OCI-LY1 (cell line): ENCODE results near the gene PLTP.

Experiments used
- EZH2 ChIP-seq: fragments of 200-600 bp; sonication (generic), shearing (Covaris generic); IDR thresholded peaks from 2 replicates; pipeline ENCODE4 v1.8.0; 2017; ENCODE audit warnings: borderline replicate concordance, mixed run types, mild to moderate bottlenecking, antibody characterized with exemption, low read length, moderate library complexity, mixed read lengths
- TF ChIP-seq, protein P1 (sequence below): fragments of 200-600 bp; sonication (generic), shearing (Covaris generic); IDR thresholded peaks from 2 replicates; pipeline ENCODE4 v1.5.1; 2017; ENCODE audit warnings: mild to moderate bottlenecking, antibody characterized with exemption, low read length, moderate library complexity, mixed read lengths

DNA sequence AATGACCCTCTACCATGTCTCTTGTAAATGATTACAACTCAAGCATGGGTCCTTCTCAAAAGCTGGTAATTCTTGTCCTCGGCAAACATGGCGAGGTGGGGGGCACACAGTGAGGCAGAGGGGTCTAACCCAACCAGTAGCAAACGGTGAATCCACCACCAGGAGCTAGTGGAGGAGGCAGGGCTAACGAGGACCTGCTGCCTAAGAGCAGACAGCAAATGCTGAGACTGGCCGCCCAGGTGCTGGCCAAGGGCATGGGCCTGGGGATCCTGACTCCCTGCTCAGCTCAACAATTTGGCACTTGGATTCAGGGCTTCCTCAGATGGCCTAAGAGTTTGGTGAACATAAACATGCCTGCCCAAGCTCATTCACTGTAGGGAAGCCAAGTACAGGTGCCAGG lies 40.9 kb upstream of the PLTP start:
- no peak for TF ChIP-seq EZH2
- TF ChIP-seq, protein P1, sequence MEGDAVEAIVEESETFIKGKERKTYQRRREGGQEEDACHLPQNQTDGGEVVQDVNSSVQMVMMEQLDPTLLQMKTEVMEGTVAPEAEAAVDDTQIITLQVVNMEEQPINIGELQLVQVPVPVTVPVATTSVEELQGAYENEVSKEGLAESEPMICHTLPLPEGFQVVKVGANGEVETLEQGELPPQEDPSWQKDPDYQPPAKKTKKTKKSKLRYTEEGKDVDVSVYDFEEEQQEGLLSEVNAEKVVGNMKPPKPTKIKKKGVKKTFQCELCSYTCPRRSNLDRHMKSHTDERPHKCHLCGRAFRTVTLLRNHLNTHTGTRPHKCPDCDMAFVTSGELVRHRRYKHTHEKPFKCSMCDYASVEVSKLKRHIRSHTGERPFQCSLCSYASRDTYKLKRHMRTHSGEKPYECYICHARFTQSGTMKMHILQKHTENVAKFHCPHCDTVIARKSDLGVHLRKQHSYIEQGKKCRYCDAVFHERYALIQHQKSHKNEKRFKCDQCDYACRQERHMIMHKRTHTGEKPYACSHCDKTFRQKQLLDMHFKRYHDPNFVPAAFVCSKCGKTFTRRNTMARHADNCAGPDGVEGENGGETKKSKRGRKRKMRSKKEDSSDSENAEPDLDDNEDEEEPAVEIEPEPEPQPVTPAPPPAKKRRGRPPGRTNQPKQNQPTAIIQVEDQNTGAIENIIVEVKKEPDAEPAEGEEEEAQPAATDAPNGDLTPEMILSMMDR, result no peak
